Measurements from ENCODE around the gene CAMTA1. TPM values are rescaled to one million over a fixed set of nuclear protein-coding genes. Genes with fewer than 3 reads are reported as not detected.

CAMTA1 gene
- total RNA-seq, 1 experiment from 2014 or later, result 118 TPM

DNA sequence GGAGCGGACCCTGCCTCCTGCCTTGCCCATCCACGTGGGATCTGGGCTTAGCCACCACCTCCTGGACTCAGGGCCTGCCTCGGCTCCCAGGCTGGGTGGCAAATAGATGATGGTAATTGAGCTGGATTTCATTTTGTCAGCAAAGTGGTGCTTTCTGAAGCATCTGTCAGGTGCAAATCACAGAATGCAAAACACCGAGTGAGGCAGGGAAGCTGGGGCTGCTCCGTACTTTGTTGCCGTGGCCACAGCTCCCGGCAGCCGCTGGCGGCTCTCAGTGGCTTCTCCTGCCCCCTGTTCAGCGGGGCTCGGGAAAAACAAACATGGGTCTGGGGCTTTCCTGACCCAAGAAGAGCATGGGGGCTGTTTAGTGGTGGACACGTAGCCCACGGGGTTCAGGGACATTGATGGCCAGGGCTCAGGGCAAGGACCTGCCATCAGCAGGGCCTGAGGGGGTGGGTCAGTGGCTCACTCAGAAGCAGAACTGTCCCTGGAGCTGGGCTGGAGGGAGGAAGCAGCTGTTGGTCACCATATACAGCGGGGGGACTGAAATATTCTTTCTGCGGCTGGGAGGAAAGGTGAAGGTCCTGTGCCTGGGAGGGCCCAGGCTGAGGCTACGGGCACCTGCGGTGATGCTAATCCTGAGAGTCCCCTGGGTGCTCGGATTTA lies 855.8 kb downstream of the CAMTA1 start:
- Histone ChIP-seq H3K9me2 (replicated peaks; ENCODE audit: insufficient read depth, low read length) (no peaks in the 10 kb centered on the region), H2AFZ (ENCODE audit: low read length) (no peak overlapping the region), H3K4me2 (ENCODE audit: low read depth, low read length, poor library complexity, severe bottlenecking) (no peak overlapping the region), H3K27ac (ENCODE audit: low read length) (no peak overlapping the region), H3K27me3 (ENCODE audit: low read length) (no peaks in the 10 kb centered on the region), H4K20me1 (ENCODE audit: insufficient read depth, low read depth, low read length) (no peaks in the 10 kb centered on the region), H3K9me3 (ENCODE audit: low read length) (no peaks in the 10 kb centered on the region), H3K36me3 (ENCODE audit: insufficient read depth, low read length) (no peaks in the 10 kb centered on the region), H3K4me3 (ENCODE audit: low read length) (no peak overlapping the region), H3K4me1 (ENCODE audit: low read length) (no peaks in the 10 kb centered on the region), H3K79me2 (ENCODE audit: low read length) (no peaks in the 10 kb centered on the region), H3K9ac (ENCODE audit: low read length) (no peak overlapping the region)
- no peak for DNase-seq

DNA sequence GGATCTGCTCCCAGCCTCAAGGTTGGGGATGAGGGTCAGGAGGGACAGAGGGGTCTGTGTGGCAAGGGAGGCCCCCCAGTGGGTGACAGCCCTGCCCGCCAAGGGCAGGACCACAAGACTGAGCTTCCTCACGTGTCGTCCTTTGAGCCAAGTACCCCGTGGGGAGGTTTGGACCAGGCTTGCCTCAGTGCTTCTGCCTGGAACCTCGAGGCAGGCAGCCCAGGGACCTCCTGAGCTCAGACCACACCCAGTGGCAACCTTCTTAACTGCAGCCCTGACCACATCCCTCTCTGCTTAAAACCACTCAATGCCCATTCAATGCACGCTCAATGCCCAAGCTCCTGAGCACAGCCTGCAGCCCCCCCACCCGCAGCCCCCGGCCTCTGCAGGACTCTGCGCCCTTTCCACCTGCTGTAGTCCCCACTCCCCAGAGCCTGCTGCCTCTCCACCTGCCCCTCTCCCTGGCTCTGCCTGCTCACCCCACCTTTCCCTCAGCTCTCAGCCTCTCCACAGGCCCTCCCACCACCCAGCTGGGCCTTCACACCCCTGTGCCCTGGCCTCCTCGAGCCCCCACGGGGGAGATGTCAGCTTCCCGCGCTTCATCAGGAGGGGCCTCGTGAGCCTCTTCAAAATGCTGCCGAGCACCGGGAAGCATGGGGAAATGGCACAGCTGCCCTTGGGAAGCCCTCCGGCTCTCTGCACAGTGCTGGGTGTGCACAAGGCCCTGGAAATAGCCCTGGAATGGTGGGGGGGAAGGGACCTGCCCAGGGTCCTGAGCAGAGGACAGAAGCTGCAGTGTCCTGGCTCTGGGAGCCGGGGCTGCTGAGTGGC lies 856.5 kb downstream of the CAMTA1 start:
- DNase-seq, result no peak
- Histone ChIP-seq H3K4me2 (ENCODE audit: low read depth, low read length, poor library complexity, severe bottlenecking) (no peak overlapping the region), H3K4me3 (ENCODE audit: low read length) (no peak overlapping the region), H3K27ac (ENCODE audit: low read length) (no peak overlapping the region), H4K20me1 (ENCODE audit: insufficient read depth, low read depth, low read length) (no peaks in the 10 kb centered on the region), H3K79me2 (ENCODE audit: low read length) (no peaks in the 10 kb centered on the region), H2AFZ (ENCODE audit: low read length) (no peak overlapping the region), H3K9me3 (ENCODE audit: low read length) (no peaks in the 10 kb centered on the region), H3K9me2 (replicated peaks; ENCODE audit: insufficient read depth, low read length) (no peaks in the 10 kb centered on the region), H3K36me3 (ENCODE audit: insufficient read depth, low read length) (no peaks in the 10 kb centered on the region), H3K4me1 (ENCODE audit: low read length) (no peaks in the 10 kb centered on the region), H3K27me3 (ENCODE audit: low read length) (no peaks in the 10 kb centered on the region), H3K9ac (ENCODE audit: low read length) (no peak overlapping the region)

DNA sequence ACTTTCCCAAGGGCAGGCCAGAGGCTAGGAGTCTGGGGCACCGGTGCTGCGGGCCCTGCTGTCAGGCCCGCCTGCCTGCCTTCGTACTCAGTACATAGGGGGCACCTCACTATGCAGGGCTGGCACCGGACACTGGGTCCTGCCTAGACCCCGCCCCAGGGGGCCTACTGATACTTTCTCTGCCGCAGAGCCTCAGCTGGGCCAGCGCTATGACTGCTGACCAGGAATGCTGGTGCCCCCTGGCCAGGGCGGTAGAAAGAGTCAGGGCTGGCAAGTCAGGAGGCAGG lies 857.1 kb downstream of the CAMTA1 start:
- H3K4me3 ChIP-seq (ENCODE audit: low read length), result no peak overlapping the region
- H3K36me3 ChIP-seq (ENCODE audit: insufficient read depth, low read length), result no peaks in the 10 kb centered on the region
- H3K4me1 ChIP-seq (ENCODE audit: low read length), result no peaks in the 10 kb centered on the region
- H3K9me2 ChIP-seq (replicated peaks; ENCODE audit: insufficient read depth, low read length), result no peaks in the 10 kb centered on the region
- no peaks in the 10 kb centered on the region for H4K20me1 ChIP-seq (ENCODE audit: insufficient read depth, low read depth, low read length)
- no peak overlapping the region for H3K9ac ChIP-seq (ENCODE audit: low read length)
- no peaks in the 10 kb centered on the region for H3K79me2 ChIP-seq (ENCODE audit: low read length)
- H3K27me3 ChIP-seq (ENCODE audit: low read length), result no peaks in the 10 kb centered on the region
- H2AFZ ChIP-seq (ENCODE audit: low read length), result no peak overlapping the region
- H3K27ac ChIP-seq (ENCODE audit: low read length), result no peak overlapping the region
- no peak for DNase-seq
- no peaks in the 10 kb centered on the region for H3K9me3 ChIP-seq (ENCODE audit: low read length)
- no peak overlapping the region for H3K4me2 ChIP-seq (ENCODE audit: low read depth, low read length, poor library complexity, severe bottlenecking)

DNA sequence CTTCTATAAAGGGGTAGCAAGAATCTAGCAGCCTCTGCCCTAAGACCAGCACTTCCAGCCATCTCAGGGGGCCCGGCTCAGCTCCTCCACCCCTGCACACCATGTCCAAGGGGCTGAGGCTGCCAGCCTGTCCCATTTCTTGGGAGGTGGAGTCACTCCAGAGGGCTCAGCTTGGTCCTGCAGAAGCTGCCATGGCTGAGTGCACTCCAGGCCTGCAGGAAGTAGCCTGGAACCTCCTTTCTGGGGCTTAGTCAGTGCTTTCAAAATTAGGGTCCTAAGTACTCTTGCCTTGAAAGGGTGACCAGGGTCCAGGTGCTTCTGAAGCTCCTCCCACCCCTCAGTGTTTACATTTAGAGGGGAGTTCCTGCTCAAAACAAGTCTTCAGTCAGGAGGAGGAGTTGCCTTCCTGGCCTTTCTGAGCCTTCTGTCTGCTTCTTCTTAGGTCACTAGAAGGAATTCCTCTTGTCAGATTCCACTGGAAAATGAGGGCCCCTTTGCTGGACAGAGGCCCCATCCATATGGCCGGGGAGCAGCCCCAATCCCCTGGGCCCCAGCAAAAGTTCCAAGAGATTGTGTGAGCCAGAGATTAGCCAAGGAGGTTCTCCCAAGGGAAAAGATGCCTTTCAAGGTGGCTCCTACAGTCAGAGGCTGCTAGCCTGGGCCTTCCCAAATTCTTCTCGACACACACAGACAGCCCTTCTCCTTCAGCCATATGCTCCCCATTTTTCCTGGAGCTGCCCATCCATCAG lies 857.7 kb downstream of the CAMTA1 start:
- Histone ChIP-seq H3K9me3 (ENCODE audit: low read length) (no peaks in the 10 kb centered on the region), H3K36me3 (ENCODE audit: insufficient read depth, low read length) (no peaks in the 10 kb centered on the region), H3K27me3 (ENCODE audit: low read length) (no peaks in the 10 kb centered on the region), H3K9me2 (replicated peaks; ENCODE audit: insufficient read depth, low read length) (no peaks in the 10 kb centered on the region), H2AFZ (ENCODE audit: low read length) (no peak overlapping the region), H3K79me2 (ENCODE audit: low read length) (no peaks in the 10 kb centered on the region), H4K20me1 (ENCODE audit: insufficient read depth, low read depth, low read length) (no peaks in the 10 kb centered on the region), H3K9ac (ENCODE audit: low read length) (no peak overlapping the region), H3K4me2 (ENCODE audit: low read depth, low read length, poor library complexity, severe bottlenecking) (no peak overlapping the region), H3K27ac (ENCODE audit: low read length) (no peak overlapping the region), H3K4me1 (ENCODE audit: low read length) (no peaks in the 10 kb centered on the region), H3K4me3 (ENCODE audit: low read length) (no peak overlapping the region)
- DNase-seq, result no peak

DNA sequence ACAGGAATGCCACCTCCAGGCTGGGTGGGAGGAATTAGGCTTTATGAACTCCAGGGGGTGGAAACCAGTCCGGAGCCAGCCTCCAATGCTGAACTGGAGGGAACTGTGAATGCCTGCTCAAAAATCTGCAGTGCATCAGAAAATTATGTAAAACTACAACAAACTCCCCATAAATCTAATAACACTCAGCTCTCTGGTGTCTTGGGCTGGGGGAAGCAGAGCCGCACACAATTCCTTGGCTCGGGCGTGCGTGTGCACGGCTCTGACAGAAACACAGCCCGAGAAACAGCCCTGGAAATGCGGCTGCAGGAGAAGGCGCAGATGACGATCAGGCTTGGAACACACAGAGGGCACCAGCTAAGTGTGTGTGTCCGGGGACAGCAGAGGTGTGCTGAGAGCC lies 858.3 kb downstream of the CAMTA1 start:
- Histone ChIP-seq H4K20me1 (ENCODE audit: insufficient read depth, low read depth, low read length) (no peaks in the 10 kb centered on the region), H3K4me2 (ENCODE audit: low read depth, low read length, poor library complexity, severe bottlenecking) (no peak overlapping the region), H3K27ac (ENCODE audit: low read length) (no peak overlapping the region), H3K9ac (ENCODE audit: low read length) (no peak overlapping the region), H2AFZ (ENCODE audit: low read length) (no peak overlapping the region), H3K36me3 (ENCODE audit: insufficient read depth, low read length) (no peaks in the 10 kb centered on the region), H3K4me1 (ENCODE audit: low read length) (no peaks in the 10 kb centered on the region), H3K79me2 (ENCODE audit: low read length) (no peaks in the 10 kb centered on the region), H3K9me2 (replicated peaks; ENCODE audit: insufficient read depth, low read length) (no peaks in the 10 kb centered on the region), H3K4me3 (ENCODE audit: low read length) (no peak overlapping the region), H3K9me3 (ENCODE audit: low read length) (no peaks in the 10 kb centered on the region), H3K27me3 (ENCODE audit: low read length) (no peaks in the 10 kb centered on the region)
- DNase-seq, result no peak

DNA sequence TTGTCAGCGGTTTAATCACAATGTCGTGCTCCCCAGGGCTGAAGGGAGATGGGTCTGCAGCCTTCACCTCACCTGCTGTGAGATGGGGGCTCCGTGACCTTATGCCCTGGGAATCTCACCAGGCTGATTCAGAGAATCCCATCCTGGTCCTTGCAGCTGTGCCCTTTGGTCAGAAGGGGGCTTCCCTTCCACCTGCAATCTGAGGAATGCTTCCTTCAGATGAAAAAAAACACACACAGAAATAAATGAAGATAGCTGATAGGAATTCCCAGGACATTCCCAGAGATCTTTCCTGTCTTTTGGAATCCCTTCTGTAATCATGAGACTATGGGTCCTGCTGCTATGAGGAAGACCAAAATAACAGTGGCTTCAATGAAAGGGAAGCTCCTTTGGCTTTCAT lies 858.8 kb downstream of the CAMTA1 start:
- no peak overlapping the region for H3K27ac ChIP-seq (ENCODE audit: low read length)
- no peaks in the 10 kb centered on the region for H3K79me2 ChIP-seq (ENCODE audit: low read length)
- H3K36me3 ChIP-seq (ENCODE audit: insufficient read depth, low read length), result no peaks in the 10 kb centered on the region
- H3K4me1 ChIP-seq (ENCODE audit: low read length), result no peaks in the 10 kb centered on the region
- H3K4me2 ChIP-seq (ENCODE audit: low read depth, low read length, poor library complexity, severe bottlenecking), result no peak overlapping the region
- DNase-seq, result no peak
- no peaks in the 10 kb centered on the region for H3K9me2 ChIP-seq (replicated peaks; ENCODE audit: insufficient read depth, low read length)
- no peaks in the 10 kb centered on the region for H4K20me1 ChIP-seq (ENCODE audit: insufficient read depth, low read depth, low read length)
- H3K9me3 ChIP-seq (ENCODE audit: low read length), result no peaks in the 10 kb centered on the region
- H3K27me3 ChIP-seq (ENCODE audit: low read length), result no peaks in the 10 kb centered on the region
- H2AFZ ChIP-seq (ENCODE audit: low read length), result no peak overlapping the region
- H3K4me3 ChIP-seq (ENCODE audit: low read length), result no peak overlapping the region
- no peak overlapping the region for H3K9ac ChIP-seq (ENCODE audit: low read length)

DNA sequence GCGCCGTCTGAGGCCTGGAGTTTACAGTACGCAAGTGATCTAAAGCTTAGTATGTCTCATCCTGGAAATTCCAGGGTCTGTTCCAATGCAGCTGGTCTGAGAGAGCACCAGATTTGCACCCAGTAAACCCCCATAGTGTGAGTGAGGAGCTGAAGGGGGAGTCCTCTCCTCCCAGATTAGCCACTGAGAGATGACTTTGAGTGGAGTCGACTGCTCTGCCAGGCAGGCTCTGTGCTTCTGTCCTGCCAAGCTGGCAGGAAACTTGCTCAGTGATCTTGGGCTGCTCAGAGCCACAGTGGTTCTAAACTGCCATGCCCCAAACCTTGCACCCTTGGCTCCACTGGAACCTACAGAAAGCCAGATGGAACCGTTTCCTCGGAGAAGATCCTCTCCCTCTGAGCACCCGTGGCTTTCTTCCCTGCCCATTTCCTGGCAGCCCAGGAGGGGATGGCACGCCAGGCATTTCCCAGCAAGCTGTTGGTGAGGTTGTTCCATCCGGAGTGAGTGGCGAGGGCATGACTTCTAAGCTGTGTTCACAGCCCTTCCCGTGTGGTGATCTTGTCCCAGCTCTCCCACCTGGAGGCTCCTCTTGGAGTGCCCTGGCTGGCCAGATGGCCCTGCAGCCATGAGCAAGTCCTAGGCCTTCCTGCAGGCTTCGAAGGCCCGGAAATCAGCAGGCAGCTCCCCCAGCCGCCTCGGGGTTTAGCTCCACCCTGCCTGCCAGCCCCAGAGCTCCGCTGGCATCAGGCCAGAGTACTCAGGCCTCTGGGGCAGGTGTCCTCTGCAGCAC lies 859.9 kb downstream of the CAMTA1 start:
- H3K9me2 ChIP-seq (replicated peaks; ENCODE audit: insufficient read depth, low read length), result no peaks in the 10 kb centered on the region
- no peaks in the 10 kb centered on the region for H3K9me3 ChIP-seq (ENCODE audit: low read length)
- H3K4me3 ChIP-seq (ENCODE audit: low read length), result no peak overlapping the region
- H3K4me2 ChIP-seq (ENCODE audit: low read depth, low read length, poor library complexity, severe bottlenecking), result no peak overlapping the region
- H3K79me2 ChIP-seq (ENCODE audit: low read length), result no peaks in the 10 kb centered on the region
- H3K27ac ChIP-seq (ENCODE audit: low read length), result no peak overlapping the region
- H3K9ac ChIP-seq (ENCODE audit: low read length), result no peak overlapping the region
- no peaks in the 10 kb centered on the region for H3K36me3 ChIP-seq (ENCODE audit: insufficient read depth, low read length)
- no peaks in the 10 kb centered on the region for H4K20me1 ChIP-seq (ENCODE audit: insufficient read depth, low read depth, low read length)
- no peaks in the 10 kb centered on the region for H3K4me1 ChIP-seq (ENCODE audit: low read length)
- DNase-seq, result no peak
- no peaks in the 10 kb centered on the region for H3K27me3 ChIP-seq (ENCODE audit: low read length)
- no peak overlapping the region for H2AFZ ChIP-seq (ENCODE audit: low read length)

DNA sequence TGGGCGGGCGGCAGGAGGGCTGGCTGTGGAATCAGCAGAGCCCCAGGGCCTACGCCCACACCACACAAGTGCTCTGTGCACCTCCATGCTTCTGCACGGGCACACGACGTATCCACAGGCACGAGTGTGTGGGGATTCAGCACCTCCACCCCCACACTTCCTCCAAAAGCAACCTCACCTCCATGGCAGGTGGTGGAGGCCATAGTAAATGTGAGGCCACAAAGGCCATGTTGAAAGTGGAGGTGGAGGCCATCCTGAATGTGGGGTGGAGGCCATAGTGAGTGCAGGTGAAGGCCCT lies 860.4 kb downstream of the CAMTA1 start:
- Histone ChIP-seq H3K36me3 (ENCODE audit: insufficient read depth, low read length) (no peaks in the 10 kb centered on the region), H3K4me2 (ENCODE audit: low read depth, low read length, poor library complexity, severe bottlenecking) (no peak overlapping the region), H3K9me2 (replicated peaks; ENCODE audit: insufficient read depth, low read length) (no peaks in the 10 kb centered on the region), H3K79me2 (ENCODE audit: low read length) (no peaks in the 10 kb centered on the region), H3K9ac (ENCODE audit: low read length) (no peak overlapping the region), H3K4me1 (ENCODE audit: low read length) (no peaks in the 10 kb centered on the region), H2AFZ (ENCODE audit: low read length) (no peak overlapping the region), H3K9me3 (ENCODE audit: low read length) (no peaks in the 10 kb centered on the region), H4K20me1 (ENCODE audit: insufficient read depth, low read depth, low read length) (no peaks in the 10 kb centered on the region), H3K4me3 (ENCODE audit: low read length) (no peak overlapping the region), H3K27me3 (ENCODE audit: low read length) (no peaks in the 10 kb centered on the region), H3K27ac (ENCODE audit: low read length) (no peak overlapping the region)
- no peak for DNase-seq
